Esophagus muscularis mucosa (tissue), 4 donors: ENCODE data around the gene ZNF438. TPM values are rescaled to one million over a fixed set of nuclear protein-coding genes. Genes with fewer than 3 reads are reported as not detected.

Experiments used
- DNase-seq: peaks from one replicate; pipeline ENCODE4 v3.0.0-alpha.2; 2017; ENCODE audit errors: extremely low spot score
- H3K27ac ChIP-seq, 4 donors: fragments of 200-600 bp; sonication (generic); replicated peaks in 1 of 4; 1 replicate in 3 of 4; 2 replicates in 1 of 4; pipeline ENCODE4 v1.5.1; 2016 to 2019; ENCODE audit warnings: mild to moderate bottlenecking in 1 of 4
- H3K27me3 ChIP-seq, 4 donors: fragments of 200-600 bp; sonication (generic); one replicate each; pipeline versions ENCODE4 v1.5.1 to v1.6.0; 2016 to 2019
- H3K36me3 ChIP-seq, 4 donors: fragments of 200-600 bp; sonication (generic); one replicate each; pipeline ENCODE4 v1.5.1; 2016 to 2019
- H3K4me1 ChIP-seq, 4 donors: fragments of 200-600 bp; sonication (generic); one replicate each; pipeline ENCODE4 v1.5.1; 2016 to 2019
- H3K4me3 ChIP-seq, 4 donors: fragments of 200-600 bp; sonication (generic); 1 replicate in 2 of 4; 2 replicates in 2 of 4; pipeline ENCODE4 v1.5.1; 2016 to 2019; ENCODE audit warnings: mild to moderate bottlenecking in 4 of 4, moderate library complexity in 1 of 4
- H3K9me3 ChIP-seq, 4 donors: fragments of 200-600 bp; sonication (generic); 1 replicate in 3 of 4; 2 replicates in 1 of 4; pipeline ENCODE4 v1.5.1; 2016 to 2019
- EP300 ChIP-seq: sonication (generic); formaldehyde crosslinking; IDR thresholded peaks from one replicate; pipeline ENCODE4 v1.6.1; 2017; ENCODE audit warnings: antibody characterized with exemption
- POLR2A ChIP-seq: fragments of 450-650 bp; IDR thresholded peaks from one replicate; pipeline ENCODE4 v1.6.1; 2017; ENCODE audit warnings: antibody characterized with exemption, moderate library complexity, mild to moderate bottlenecking, low read depth
- POLR2AphosphoS5 ChIP-seq, 2 donors: sonication (generic); formaldehyde crosslinking; IDR thresholded peaks; one replicate each; pipeline ENCODE4 v1.6.1; 2017; ENCODE audit warnings: antibody characterized with exemption in 2 of 2
- WGBS: methylation state at CpG from one replicate; pipeline ENCODE4 v1.1.5; 2018; 5-methylcytosine and 5-hydroxymethylcytosine counted together
- intact Hi-C: fragments of 100-400 bp; cut with DNase I; formaldehyde crosslinking; loops from one replicate; pipeline ENCODE4 v1.15.1; 2023
- total RNA-seq, 4 donors: library from RNA; depleted of rRNA; stranded (reverse); fragments of >200 nt; gene quantifications; one replicate each; pipeline versions ENCODE4 v1.1.0 to v1.2.1, GENCODE V29; 2016
- TF ChIP-seq, protein P1 (sequence below), 3 experiments: fragments of 200-600 bp in 2 of 3; fragments of 450-650 bp in 1 of 3; sonication (generic) in 2 of 3; IDR thresholded peaks; one replicate each; pipeline ENCODE4 v1.5.1; 2017 to 2019; ENCODE audit warnings: antibody characterized with exemption in 3 of 3, mild to moderate bottlenecking in 2 of 3, moderate library complexity in 1 of 3

ZNF438 gene
- total RNA-seq, 4 donors from 2014 or later = 11.0 to 11.6 (median 11.3) TPM

DNA sequence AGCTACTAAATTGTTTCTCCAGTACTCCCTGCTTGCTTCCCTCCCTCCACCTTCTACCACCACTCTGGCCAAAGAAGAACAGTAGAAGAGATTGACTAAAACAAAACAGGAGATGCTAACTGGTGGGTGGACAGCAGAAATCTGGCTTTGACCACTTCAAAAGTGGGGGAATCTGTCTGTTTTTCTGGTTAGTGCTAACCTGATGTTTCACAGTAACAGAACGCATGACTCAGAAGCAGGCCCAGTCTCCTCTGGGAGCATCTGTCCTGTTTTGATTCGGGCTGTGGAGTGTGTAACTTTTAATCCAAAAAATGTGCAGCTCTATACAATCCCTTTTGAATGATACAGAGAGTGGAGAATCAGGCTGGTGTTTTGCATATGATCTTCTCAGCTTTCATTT is 32.7 kb upstream of the ZNF438 start:
- WGBS = 52% methylated on average over 2 of the region's 2 CpGs
- Histone ChIP-seq H3K36me3 (no peaks in the 10 kb centered on the region), H3K27ac (peak overlapping the region; percentile 37 to 61 (median 42)), H3K9me3 (no peaks in the 10 kb centered on the region), H3K4me1 (peaks cover 0 to 16% (median 6%) of the 10 kb centered on the region in 4 donors), H3K4me3 (no peak overlapping the region), H3K27me3 (no peaks in the 10 kb centered on the region)
- intact Hi-C loops = no loop called here
- TF ChIP-seq, protein P1, sequence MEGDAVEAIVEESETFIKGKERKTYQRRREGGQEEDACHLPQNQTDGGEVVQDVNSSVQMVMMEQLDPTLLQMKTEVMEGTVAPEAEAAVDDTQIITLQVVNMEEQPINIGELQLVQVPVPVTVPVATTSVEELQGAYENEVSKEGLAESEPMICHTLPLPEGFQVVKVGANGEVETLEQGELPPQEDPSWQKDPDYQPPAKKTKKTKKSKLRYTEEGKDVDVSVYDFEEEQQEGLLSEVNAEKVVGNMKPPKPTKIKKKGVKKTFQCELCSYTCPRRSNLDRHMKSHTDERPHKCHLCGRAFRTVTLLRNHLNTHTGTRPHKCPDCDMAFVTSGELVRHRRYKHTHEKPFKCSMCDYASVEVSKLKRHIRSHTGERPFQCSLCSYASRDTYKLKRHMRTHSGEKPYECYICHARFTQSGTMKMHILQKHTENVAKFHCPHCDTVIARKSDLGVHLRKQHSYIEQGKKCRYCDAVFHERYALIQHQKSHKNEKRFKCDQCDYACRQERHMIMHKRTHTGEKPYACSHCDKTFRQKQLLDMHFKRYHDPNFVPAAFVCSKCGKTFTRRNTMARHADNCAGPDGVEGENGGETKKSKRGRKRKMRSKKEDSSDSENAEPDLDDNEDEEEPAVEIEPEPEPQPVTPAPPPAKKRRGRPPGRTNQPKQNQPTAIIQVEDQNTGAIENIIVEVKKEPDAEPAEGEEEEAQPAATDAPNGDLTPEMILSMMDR (IDR thresholded peaks at IDR 0.05) = no peak
- TF ChIP-seq EP300 (no peak), POLR2A (no peak), POLR2AphosphoS5 (IDR thresholded peaks at IDR 0.05) (no peak)
- DNase-seq = no peak

- no peaks in the 10 kb centered on the region for H3K36me3 ChIP-seq
- peaks cover 0 to 16% (median 7%) of the 10 kb centered on the region in 4 donors for H3K4me1 ChIP-seq
- DNase-seq = no peak
- H3K27ac ChIP-seq = peak overlapping the region; percentile 37 to 61 (median 42)
- WGBS = 62% methylated on average over 6 of the region's 6 CpGs
- TF ChIP-seq EP300 (no peak), POLR2A (no peak), POLR2AphosphoS5 (IDR thresholded peaks at IDR 0.05) (no peak)
- TF ChIP-seq, protein P1 (IDR thresholded peaks at IDR 0.05) = no peak
- intact Hi-C loops = no loop called here
- H3K9me3 ChIP-seq = no peaks in the 10 kb centered on the region
- no peaks in the 10 kb centered on the region for H3K27me3 ChIP-seq
- H3K4me3 ChIP-seq = no peak overlapping the region
Measured at GRCh38 chr10:31063841-31064240, 32.2 kb upstream of the ZNF438 start.

DNA sequence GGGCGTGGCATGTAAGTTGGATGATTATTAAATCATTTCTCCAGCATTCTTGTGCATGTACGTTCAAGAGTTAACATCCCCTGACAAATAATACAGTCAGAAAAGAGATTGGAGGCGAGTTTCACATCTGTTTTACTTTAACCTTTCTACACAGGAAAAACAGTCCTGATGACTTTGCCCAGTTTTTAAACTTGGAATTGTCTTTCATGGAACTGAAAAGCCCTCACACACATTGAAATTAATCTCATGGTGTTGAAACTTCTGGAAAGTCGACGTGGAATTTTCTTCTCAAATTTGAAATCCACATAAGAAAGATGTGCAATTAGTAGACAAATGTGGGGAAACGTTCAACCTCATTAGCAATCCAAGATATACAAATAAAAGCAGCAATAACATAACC is 31.2 kb upstream of the ZNF438 start:
- intact Hi-C loops = no loop called here
- Histone ChIP-seq H3K36me3 (no peaks in the 10 kb centered on the region), H3K27me3 (no peaks in the 10 kb centered on the region), H3K27ac (peak overlapping the region in 1 of 4 donors; percentile 60), H3K4me3 (no peak overlapping the region), H3K4me1 (peaks cover 0 to 16% (median 7%) of the 10 kb centered on the region in 4 donors), H3K9me3 (no peaks in the 10 kb centered on the region)
- TF ChIP-seq, protein P1 (IDR thresholded peaks at IDR 0.05) = no peak
- TF ChIP-seq POLR2A (no peak), EP300 (no peak), POLR2AphosphoS5 (IDR thresholded peaks at IDR 0.05) (no peak)
- no peak for DNase-seq
- WGBS = 57% methylated on average over 6 of the region's 6 CpGs

GRCh38 chr10:31061941-31062340 is 30.3 kb upstream of the ZNF438 start:
- Histone ChIP-seq H3K4me1 (peaks cover 0 to 16% (median 7%) of the 10 kb centered on the region in 4 donors), H3K4me3 (no peak overlapping the region), H3K36me3 (no peaks in the 10 kb centered on the region), H3K9me3 (no peaks in the 10 kb centered on the region), H3K27me3 (no peaks in the 10 kb centered on the region), H3K27ac (no peak overlapping the region)
- DNase-seq = no peak
- intact Hi-C loops = no loop called here
- WGBS = 94% methylated on average over 9 of the region's 9 CpGs
- TF ChIP-seq POLR2A = no peak
- TF ChIP-seq POLR2AphosphoS5 (IDR thresholded peaks at IDR 0.05) = no peak
- no peak for TF ChIP-seq EP300
- TF ChIP-seq, protein P1 (IDR thresholded peaks at IDR 0.05) = no peak
